ENCODE results near the gene ACVR2A. TPM values are rescaled to one million over a fixed set of nuclear protein-coding genes. Genes with fewer than 3 reads are reported as not detected.

Gene ACVR2A
- total and polyA plus RNA-seq, 12 donors = 4.7 to 28.1 (median 8.5) TPM

DNA sequence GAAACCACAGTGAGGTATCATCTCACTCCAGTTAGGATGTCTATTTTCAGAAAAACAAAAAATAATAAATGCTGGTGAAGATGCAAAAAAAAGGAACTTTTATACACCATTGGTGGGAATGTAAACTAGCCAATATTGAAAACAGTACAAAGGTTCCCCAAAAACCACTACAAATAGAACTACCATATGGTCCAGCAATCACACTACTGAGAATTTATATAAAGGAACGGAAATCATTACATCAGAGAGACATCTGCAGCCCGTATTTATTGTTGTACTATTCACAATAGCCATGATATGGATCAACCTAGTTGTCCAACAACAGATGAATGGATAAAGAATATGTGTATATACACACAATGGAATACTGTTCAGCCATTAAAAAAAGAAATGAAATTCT, 123.7 kb downstream of the ACVR2A start:
- Histone ChIP-seq H3K27me3 (no peaks in the 10 kb centered on the region), H3K4me1 (replicated peaks in 1 of 2) (no peaks in the 10 kb centered on the region), H3K36me3 (replicated peaks in 1 of 2) (no peaks in the 10 kb centered on the region), H3K9me3 (replicated peaks in 1 of 3) (peaks cover 0 to 6% (median 5%) of the 10 kb centered on the region in 3 donors), H3K4me3 (no peak overlapping the region), H3K27ac (no peak overlapping the region)
- TF ChIP-seq POLR2A (IDR thresholded peaks at IDR 0.05) = no peak
- TF ChIP-seq, protein P1, sequence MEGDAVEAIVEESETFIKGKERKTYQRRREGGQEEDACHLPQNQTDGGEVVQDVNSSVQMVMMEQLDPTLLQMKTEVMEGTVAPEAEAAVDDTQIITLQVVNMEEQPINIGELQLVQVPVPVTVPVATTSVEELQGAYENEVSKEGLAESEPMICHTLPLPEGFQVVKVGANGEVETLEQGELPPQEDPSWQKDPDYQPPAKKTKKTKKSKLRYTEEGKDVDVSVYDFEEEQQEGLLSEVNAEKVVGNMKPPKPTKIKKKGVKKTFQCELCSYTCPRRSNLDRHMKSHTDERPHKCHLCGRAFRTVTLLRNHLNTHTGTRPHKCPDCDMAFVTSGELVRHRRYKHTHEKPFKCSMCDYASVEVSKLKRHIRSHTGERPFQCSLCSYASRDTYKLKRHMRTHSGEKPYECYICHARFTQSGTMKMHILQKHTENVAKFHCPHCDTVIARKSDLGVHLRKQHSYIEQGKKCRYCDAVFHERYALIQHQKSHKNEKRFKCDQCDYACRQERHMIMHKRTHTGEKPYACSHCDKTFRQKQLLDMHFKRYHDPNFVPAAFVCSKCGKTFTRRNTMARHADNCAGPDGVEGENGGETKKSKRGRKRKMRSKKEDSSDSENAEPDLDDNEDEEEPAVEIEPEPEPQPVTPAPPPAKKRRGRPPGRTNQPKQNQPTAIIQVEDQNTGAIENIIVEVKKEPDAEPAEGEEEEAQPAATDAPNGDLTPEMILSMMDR (IDR thresholded peaks at IDR 0.05) = no peak
- intact Hi-C loops (cut with DNase I) = no loop called here
- no peak for DNase-seq
- 92 to 98% (median 96%) methylated on average over 2 of the region's 2 CpGs for WGBS, 4 donors

DNA sequence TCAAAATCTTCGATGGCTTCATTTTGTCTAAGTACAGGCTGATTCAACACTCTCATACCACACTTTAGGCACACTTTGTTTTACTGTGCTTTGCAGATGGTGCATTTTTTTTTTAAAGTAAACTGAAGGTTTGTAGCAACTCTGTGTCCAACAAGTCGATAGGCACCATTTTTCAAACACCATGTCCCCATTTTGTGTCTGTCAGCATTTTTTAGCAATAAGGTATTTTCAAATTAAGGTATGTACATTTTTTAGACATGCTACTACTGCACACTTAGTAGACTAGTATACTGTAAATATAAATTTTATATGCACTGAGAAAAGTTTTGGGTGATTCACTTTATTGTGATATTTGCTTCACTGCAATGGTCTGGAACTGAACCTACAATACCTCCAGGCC, 131.3 kb downstream of the ACVR2A start:
- Histone ChIP-seq H3K27me3 (no peaks in the 10 kb centered on the region), H3K27ac (no peak overlapping the region), H3K9me3 (replicated peaks in 1 of 3) (no peaks in the 10 kb centered on the region), H3K4me1 (replicated peaks in 1 of 2) (peaks cover 0 to 5% of the 10 kb centered on the region in 2 donors), H3K36me3 (replicated peaks in 1 of 2) (no peaks in the 10 kb centered on the region), H3K4me3 (no peak overlapping the region)
- DNase-seq = no peak
- intact Hi-C loops (cut with DNase I) = no loop called here
- no peak for TF ChIP-seq POLR2A (IDR thresholded peaks at IDR 0.05)
- TF ChIP-seq, protein P1 (IDR thresholded peaks at IDR 0.05) = no peak
- WGBS, 4 donors = 37 to 56% (median 52%) methylated on average over 2 of the region's 2 CpGs

DNA sequence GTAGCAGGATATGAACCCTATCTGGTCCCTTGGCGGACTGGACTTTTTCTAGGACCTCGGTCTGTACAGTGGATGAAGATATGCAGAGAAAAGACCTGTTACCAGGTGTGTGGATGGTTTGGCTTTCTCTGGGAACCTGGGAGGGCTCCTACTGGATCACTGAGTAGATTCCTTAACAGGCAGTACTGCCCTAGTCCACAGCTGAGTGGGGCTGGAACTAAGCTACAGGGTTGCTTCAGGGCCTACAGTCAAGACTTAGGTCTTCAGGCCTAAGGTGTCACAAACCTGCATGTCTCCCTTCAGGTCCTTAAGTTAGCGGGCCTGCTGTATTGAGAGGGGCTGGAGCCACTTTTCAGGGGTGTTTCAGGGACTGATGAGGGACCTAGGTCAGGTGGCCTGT, 132.8 kb downstream of the ACVR2A start:
- TF ChIP-seq, protein P1 (IDR thresholded peaks at IDR 0.05) = no peak
- TF ChIP-seq POLR2A (IDR thresholded peaks at IDR 0.05) = no peak
- H3K9me3 ChIP-seq (replicated peaks in 1 of 3) = no peaks in the 10 kb centered on the region

More for the DNA sequence above, 132.8 kb downstream of the ACVR2A start:
- Histone ChIP-seq H3K4me3 (no peak overlapping the region), H3K27me3 (no peaks in the 10 kb centered on the region), H3K4me1 (replicated peaks in 1 of 2) (peaks cover 0 to 5% of the 10 kb centered on the region in 2 donors), H3K36me3 (replicated peaks in 1 of 2) (no peaks in the 10 kb centered on the region), H3K27ac (no peak overlapping the region)
- no peak for DNase-seq
- intact Hi-C loops (cut with DNase I) = no loop called here
- 96 to 100% (median 99%) methylated on average over 2 to 3 of the region's 3 CpGs for WGBS, 4 donors

Small RNAs within 50 kb of the gene (small RNA-seq; reads per million reads assigned to genes)
- gene RNU6-1275P = 0 reads per million in 2 donors

Other genes starting within 250 kb of the ACVR2A start
- 10 to 100 TPM; 19.4 to 87.7 (median 34.7) TPM for gene ORC4, start 175.7 kb downstream of the ACVR2A start, total RNA-seq
- gene ORC4, start 175.7 kb downstream of the ACVR2A start, polyA plus RNA-seq = 10 to 100 TPM in 1 of 3 donors, 1 to 10 TPM in 2; 7.5 to 56.9 (median 8.8) TPM
- 10 to 100 TPM; 15.6 to 61.7 (median 42.3) TPM for gene MBD5, start 176.1 kb downstream of the ACVR2A start, total RNA-seq
- 10 to 100 TPM in 2 of 3 donors, 1 to 10 TPM in 1; 5.6 to 26.4 (median 24.8) TPM for gene MBD5, start 176.1 kb downstream of the ACVR2A start, polyA plus RNA-seq